K562 (cell line): ENCODE results near the gene AK2. TPM values are rescaled to one million over a fixed set of nuclear protein-coding genes. Genes with fewer than 3 reads are reported as not detected.

Source experiments
- ATF7 ChIP-seq: fragments of 450-650 bp; IDR thresholded peaks from 2 replicates; pipeline ENCODE4 v1.7.1; 2014; ENCODE audit warnings: mild to moderate bottlenecking, moderate library complexity
- CC2D1A ChIP-seq: fragments of 450-650 bp; IDR thresholded peaks from 2 replicates; pipeline ENCODE4 v1.6.1; 2017; ENCODE audit warnings: mild to moderate bottlenecking
- CTBP1 ChIP-seq: fragments of 450-650 bp; IDR thresholded peaks from 2 replicates; pipeline ENCODE4 v1.6.1; 2016; ENCODE audit warnings: borderline replicate concordance
- JUND ChIP-seq, 2 experiments: IDR thresholded peaks; 2 replicates in 1 of 2; 3 replicates in 1 of 2; pipeline ENCODE4 v1.6.1; 2011; ENCODE audit warnings: borderline replicate concordance in 2 of 2, low read depth in 2 of 2, low read length in 2 of 2, improper control_type of control experiment in 1 of 2, missing biosample characterization in 1 of 2, missing genetic modification characterization in 1 of 2, missing genetic modification reagents in 1 of 2
- KLF6 ChIP-seq: fragments of 250-450 bp; sonication (Bioruptor Pico); IDR thresholded peaks from 2 replicates; pipeline ENCODE4 v1.4.0; 2020; ENCODE audit warnings: mild to moderate bottlenecking, moderate library complexity, borderline replicate concordance
- MEIS2 ChIP-seq: fragments of 450-650 bp; IDR thresholded peaks from 2 replicates; pipeline ENCODE4 v1.6.1; 2014; ENCODE audit warnings: mild to moderate bottlenecking; ENCODE audit not compliant: partially characterized antibody
- MYC ChIP-seq, 2 experiments: fragments of 250-450 bp in 1 of 2; sonication (Bioruptor Pico) in 1 of 2; IDR thresholded peaks; 2 replicates each; pipeline versions ENCODE4 v1.5.1 to v1.6.1; 2012 to 2021; ENCODE audit warnings: low read depth in 2 of 2, borderline replicate concordance in 1 of 2, improper control_type of control experiment in 1 of 2, low read length in 1 of 2, mild to moderate bottlenecking in 1 of 2, moderate library complexity in 1 of 2
- MYNN ChIP-seq, 2 experiments: sonication (generic); formaldehyde crosslinking in 1 of 2; IDR thresholded peaks; 2 replicates each; pipeline versions ENCODE4 v1.5.0 to v1.6.1; 2016 to 2020; ENCODE audit warnings: antibody characterized with exemption in 1 of 2, missing genetic modification reagents in 1 of 2
- PCBP2 ChIP-seq: fragments of 200-400 bp; formaldehyde crosslinking; IDR thresholded peaks from 2 replicates; pipeline ENCODE4 v1.6.1; 2018; ENCODE audit warnings: low read length, low read depth, mild to moderate bottlenecking, moderate library complexity; ENCODE audit not compliant: poor library complexity, severe bottlenecking
- RB1 ChIP-seq: fragments of 450-650 bp; IDR thresholded peaks from 2 replicates; pipeline ENCODE4 v1.6.1; 2017; ENCODE audit warnings: low read depth, mild to moderate bottlenecking
- RCOR1 ChIP-seq, 2 experiments: IDR thresholded peaks; 2 replicates each; pipeline ENCODE4 v1.6.1; 2012; ENCODE audit warnings: low read depth in 2 of 2, low read length in 2 of 2, borderline replicate concordance in 1 of 2, improper control_type of control experiment in 1 of 2
- SMC3 ChIP-seq: conservative IDR thresholded peaks from 2 replicates; pipeline ENCODE4 v1.6.1; 2011; ENCODE audit warnings: low read depth, low read length, improper control_type of control experiment; ENCODE audit not compliant: insufficient read depth
- STAG1 ChIP-seq: sonication (generic); formaldehyde crosslinking; IDR thresholded peaks from 2 replicates; pipeline ENCODE4 v1.5.0; 2020; ENCODE audit warnings: missing genetic modification reagents, borderline replicate concordance
- XRCC5 ChIP-seq: fragments of 200-400 bp; formaldehyde crosslinking; IDR thresholded peaks from 2 replicates; pipeline ENCODE4 v1.6.1; 2017; ENCODE audit warnings: low read depth, mild to moderate bottlenecking, low read length
- ZBTB7A ChIP-seq: IDR thresholded peaks from 2 replicates; pipeline ENCODE4 v1.6.1; 2011; ENCODE audit warnings: low read depth, mild to moderate bottlenecking, low read length, moderate library complexity, borderline replicate concordance; ENCODE audit not compliant: control insufficient read depth
- ZKSCAN1 ChIP-seq: fragments of 150-350 bp; IDR thresholded peaks from 2 replicates; pipeline ENCODE4 v1.6.1; 2016; ENCODE audit warnings: low read depth, low read length
- ZNF263 ChIP-seq: sonication (generic); formaldehyde crosslinking; IDR thresholded peaks from 2 replicates; pipeline ENCODE4 v1.8.0; 2022; ENCODE audit warnings: mild to moderate bottlenecking, missing genetic modification reagents, borderline replicate concordance
- ZNF324 ChIP-seq: fragments of 250-450 bp; sonication (Bioruptor Pico); IDR thresholded peaks from 2 replicates; pipeline ENCODE4 v1.4.0; 2020; ENCODE audit warnings: mild to moderate bottlenecking
- polyA plus RNA-seq, 8 experiments: library from polyadenylated mRNA; depleted of rRNA in 4 of 8; stranded (reverse) in 5 of 8; unstranded in 3 of 8; fragments of >200 nt; fragmentation: Nextera tagmentation in 2 of 8; fragmentation: Illumina TruSeq in 1 of 8; extraction: Ambion mirVana in 2 of 8; extraction: Trizol in 1 of 8; gene quantifications; 2 replicates each; pipeline versions ENCODE4 v1.2.1 to v1.2.3, GENCODE V29; 2011 to 2014; ENCODE audit warnings: inconsistent platforms in 1 of 8, missing spikeins in 1 of 8
- total RNA-seq, 7 experiments: library from RNA; depleted of rRNA in 6 of 7; stranded (reverse); fragments of >200 nt in 6 of 7; fragmentation: Illumina TruSeq in 2 of 7; extraction: Trizol in 2 of 7; gene quantifications; 2 replicates each; pipeline versions ENCODE4 v1.2.1 to v1.2.3, GENCODE V29; 2011 to 2021; ENCODE audit warnings: low replicate concordance in 1 of 7

Gene AK2
- total and polyA plus RNA-seq, 9 of the 15 experiments (the other 6 are each of a cell fraction or from before 2014, with no cell fraction given), result 105 to 1,050 (median 509) TPM

DNA sequence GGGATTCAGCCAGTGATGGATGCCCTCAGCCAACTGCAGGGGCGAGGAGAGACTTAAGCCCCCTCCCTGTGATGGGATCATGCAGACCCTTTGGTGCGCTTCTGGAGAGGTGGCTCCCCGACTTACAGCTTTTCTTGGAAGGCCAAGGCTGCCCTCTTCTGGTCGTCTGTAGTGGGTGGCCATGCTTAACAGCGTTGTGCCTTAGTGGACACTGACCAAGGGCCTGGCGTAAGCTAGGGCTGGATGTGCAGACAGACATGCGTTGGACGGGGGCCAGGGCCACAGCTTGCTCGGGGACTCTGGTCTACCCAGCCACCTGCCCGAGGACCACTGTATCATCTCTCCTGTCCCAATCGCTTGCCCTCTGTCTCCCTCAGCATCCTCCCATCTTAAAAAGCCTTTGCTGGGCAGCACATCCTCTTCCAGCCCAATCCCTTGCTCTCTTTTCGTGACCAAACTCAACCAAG, 49.7 kb upstream of the AK2 start (continued):
- TF ChIP-seq JUND (IDR thresholded peaks at IDR 0.05; ENCODE audit: borderline replicate concordance, low read depth, low read length) (peak; percentile 31; the same call in 1 of the 2 replicates), JUND (tag; IDR thresholded peaks at IDR 0.05; ENCODE audit: borderline replicate concordance, low read depth, low read length) (no peak), RCOR1 (IDR thresholded peaks at IDR 0.05; ENCODE audit: borderline replicate concordance in 1 of 2, low read depth in 2 of 2, low read length in 2 of 2) (peak in 1 of 2 experiments; percentile 17; a peak in 1 of 4 replicates), CC2D1A (peak; percentile 59; the same call in 1 of the 2 replicates), SMC3 (peak; percentile 74), ZBTB7A (no peak), ZNF324 (CRISPR knock-in tag) (no peak), MEIS2 (peak; percentile 84), XRCC5 (peak; percentile 32; the same call in 1 of the 2 replicates), MYC (IDR thresholded peaks at IDR 0.05; ENCODE audit: low read depth, low read length) (peak; percentile 54; the same call in 1 of the 2 replicates), MYC (CRISPR knock-in tag; IDR thresholded peaks at IDR 0.05; ENCODE audit: borderline replicate concordance, low read depth) (no peak), KLF6 (CRISPR knock-in tag) (no peak), ATF7 (0 out of 2 replicates have a peak, but pooled peaks have one; percentile 18), ZKSCAN1 (no peak), PCBP2 (no peak), ZNF263 (CRISPR knock-in tag) (0 out of 2 replicates have a peak, but pooled peaks have one; percentile 16), STAG1 (peak; percentile 89; the same call in 1 of the 2 replicates), MYNN (IDR thresholded peaks at IDR 0.05) (0 out of 2 replicates have a peak, but pooled peaks have one; percentile 22), MYNN (CRISPR knock-in tag; IDR thresholded peaks at IDR 0.05) (no peak), RB1 (0 out of 2 replicates have a peak, but pooled peaks have one; percentile 55), CTBP1 (peak; percentile 47; the same call in 1 of the 2 replicates)
